D341Med (cell line): Measurements from ENCODE around the gene RPN1.
"Not testable (repeated sequence)": the region's sequence is repeated elsewhere in the genome, so short reads cannot be mapped to it uniquely, and the experiment has no call there.

Experiments used
- DNase-seq: peaks from one replicate; pipeline ENCODE4 v3.0.0; 2012; ENCODE audit warnings: low spot score

RPN1 gene

GRCh38 chr3:128609294-128609693 lies 41.3 kb downstream of the RPN1 start:
- DNase-seq = no peak

- peak; percentile 36 for DNase-seq
These were observed 42.9 kb downstream of the RPN1 start for GRCh38 chr3:128607710-128608048.

GRCh38 chr3:128606094-128606493 lies 44.5 kb downstream of the RPN1 start:
- no peak for DNase-seq

- DNase-seq = no peak
These were observed 45.2 kb downstream of the RPN1 start for GRCh38 chr3:128605091-128606046.

- DNase-seq = no peak
These were observed 46.5 kb downstream of the RPN1 start for GRCh38 chr3:128603811-128604775.

- DNase-seq = no peak
These were observed 47.3 kb downstream of the RPN1 start for GRCh38 chr3:128603313-128603712.

- DNase-seq = no peak
These were observed 51.5 kb downstream of the RPN1 start for GRCh38 chr3:128598884-128599664.

- DNase-seq = no peak
These were observed 52.7 kb downstream of the RPN1 start for GRCh38 chr3:128597900-128598299.

GRCh38 chr3:128592864-128593263 lies 57.8 kb downstream of the RPN1 start:
- no peak for DNase-seq

- DNase-seq = no peak
These were observed 58.7 kb downstream of the RPN1 start for GRCh38 chr3:128591738-128592426.

GRCh38 chr3:128590948-128591347 lies 59.7 kb downstream of the RPN1 start:
- peak; percentile 61 for DNase-seq

- DNase-seq = not testable (repeated sequence)
These were observed 60.6 kb downstream of the RPN1 start for GRCh38 chr3:128589985-128590384.

GRCh38 chr3:128588147-128588546 lies 62.5 kb downstream of the RPN1 start:
- no peak for DNase-seq

GRCh38 chr3:128587391-128587790 lies 63.2 kb downstream of the RPN1 start:
- DNase-seq = no peak

GRCh38 chr3:128586932-128587331 lies 63.7 kb downstream of the RPN1 start:
- DNase-seq = not testable (repeated sequence)

- not testable (repeated sequence) for DNase-seq
These were observed 64.2 kb downstream of the RPN1 start for GRCh38 chr3:128586391-128586790.

- DNase-seq = no peak
These were observed 64.6 kb downstream of the RPN1 start for GRCh38 chr3:128585974-128586373.

- DNase-seq = no peak
These were observed 65.4 kb downstream of the RPN1 start for GRCh38 chr3:128585189-128585588.

- peak; percentile 85 for DNase-seq
These were observed 66.1 kb downstream of the RPN1 start for GRCh38 chr3:128584412-128585020.

- DNase-seq = no peak
These were observed 69.1 kb downstream of the RPN1 start for GRCh38 chr3:128581566-128581965.

- DNase-seq = no peak
These were observed 70.7 kb downstream of the RPN1 start for GRCh38 chr3:128579927-128580326.
